Body of pancreas (tissue), 4 donors: ENCODE measurements around the gene GRP.

Source experiments
- POLR2A ChIP-seq, 3 donors: fragments of 450-650 bp; IDR thresholded peaks; one replicate each; pipeline ENCODE4 v1.6.1; 2016; ENCODE audit warnings: antibody characterized with exemption in 3 of 3, mild to moderate bottlenecking in 2 of 3
- TF ChIP-seq, protein P1 (sequence below), 7 experiments: fragments of 450-650 bp in 4 of 7; fragments of 200-600 bp in 3 of 7; sonication (generic) in 3 of 7; IDR thresholded peaks; one replicate each; pipeline ENCODE4 v1.5.1; 2016 to 2019; ENCODE audit warnings: antibody characterized with exemption in 7 of 7

GRCh38 chr18:59273759-59274532 is 54.0 kb downstream of the GRP start:
- TF ChIP-seq, protein P1, sequence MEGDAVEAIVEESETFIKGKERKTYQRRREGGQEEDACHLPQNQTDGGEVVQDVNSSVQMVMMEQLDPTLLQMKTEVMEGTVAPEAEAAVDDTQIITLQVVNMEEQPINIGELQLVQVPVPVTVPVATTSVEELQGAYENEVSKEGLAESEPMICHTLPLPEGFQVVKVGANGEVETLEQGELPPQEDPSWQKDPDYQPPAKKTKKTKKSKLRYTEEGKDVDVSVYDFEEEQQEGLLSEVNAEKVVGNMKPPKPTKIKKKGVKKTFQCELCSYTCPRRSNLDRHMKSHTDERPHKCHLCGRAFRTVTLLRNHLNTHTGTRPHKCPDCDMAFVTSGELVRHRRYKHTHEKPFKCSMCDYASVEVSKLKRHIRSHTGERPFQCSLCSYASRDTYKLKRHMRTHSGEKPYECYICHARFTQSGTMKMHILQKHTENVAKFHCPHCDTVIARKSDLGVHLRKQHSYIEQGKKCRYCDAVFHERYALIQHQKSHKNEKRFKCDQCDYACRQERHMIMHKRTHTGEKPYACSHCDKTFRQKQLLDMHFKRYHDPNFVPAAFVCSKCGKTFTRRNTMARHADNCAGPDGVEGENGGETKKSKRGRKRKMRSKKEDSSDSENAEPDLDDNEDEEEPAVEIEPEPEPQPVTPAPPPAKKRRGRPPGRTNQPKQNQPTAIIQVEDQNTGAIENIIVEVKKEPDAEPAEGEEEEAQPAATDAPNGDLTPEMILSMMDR (IDR thresholded peaks at IDR 0.05): no peak
- TF ChIP-seq POLR2A (IDR thresholded peaks at IDR 0.05): no peak
